Suppressor macrophage treated with lipopolysaccharide for 1 hour (primary cell): ENCODE results near the gene CEP112.

Source experiments
- DNase-seq, 3 donors: peaks; one replicate each; pipeline ENCODE4 v3.0.0-alpha.2; 2020 to 2022

The CEP112 gene

DNA sequence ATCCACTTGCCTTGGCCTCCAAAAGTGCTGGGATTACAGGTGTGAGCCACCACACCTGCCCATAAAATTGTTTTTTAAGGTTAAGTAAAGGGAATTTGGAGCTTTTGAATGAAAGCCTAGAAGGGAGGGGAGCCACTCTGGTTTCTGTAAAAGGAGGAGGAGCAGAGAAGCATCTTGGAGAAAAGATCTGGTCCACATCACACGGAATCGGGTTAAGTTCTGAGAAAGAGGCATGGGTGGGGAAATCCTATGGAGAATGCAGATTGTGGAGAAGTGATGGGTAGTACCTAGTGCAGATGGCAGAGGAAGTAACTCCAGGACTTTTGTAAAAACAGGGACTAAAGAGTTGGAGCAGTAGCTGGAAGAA lies 18.3 kb upstream of the CEP112 start:
- no peak for DNase-seq

- no peak for DNase-seq
Measured at GRCh38 chr17:66207936-66208335, 16.0 kb upstream of the CEP112 start.

GRCh38 chr17:66203274-66204015 lies 11.5 kb upstream of the CEP112 start:
- DNase-seq, result no peak

DNA sequence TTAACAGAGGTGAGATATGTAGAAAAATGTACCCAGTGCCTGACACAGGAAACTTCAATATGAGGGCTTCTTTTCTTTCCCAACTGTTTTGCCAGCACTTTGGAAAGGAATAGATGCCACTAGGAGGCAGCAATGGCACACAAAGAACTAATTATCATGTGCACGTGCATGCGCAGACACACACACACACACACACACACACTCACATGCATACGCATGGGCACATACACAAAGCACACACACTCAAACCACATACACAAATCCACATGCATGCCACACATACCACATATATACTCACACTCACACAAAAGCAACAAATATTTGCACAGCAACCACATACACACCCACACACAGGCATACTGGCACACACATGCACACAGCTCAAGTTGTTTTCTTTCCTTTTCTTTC lies 8.8 kb upstream of the CEP112 start:
- DNase-seq, result peak; percentile 46 to 64 (median 57)

GRCh38 chr17:66198242-66198641 lies 6.3 kb upstream of the CEP112 start:
- DNase-seq, result no peak

DNA sequence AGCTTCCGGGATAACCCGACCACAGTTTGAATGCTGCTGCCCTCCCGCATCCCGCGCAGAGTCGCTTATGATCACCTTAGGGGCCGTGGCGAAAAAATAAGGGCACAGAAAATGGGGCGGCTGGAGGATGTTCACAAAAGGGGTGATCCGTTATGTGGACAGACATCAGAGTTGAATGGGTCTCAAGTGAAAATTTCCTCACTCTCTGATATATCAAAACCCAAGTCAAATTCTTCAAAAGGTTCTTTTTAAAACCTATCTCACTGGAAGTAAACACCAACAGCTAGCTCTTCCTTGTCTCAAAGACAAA lies 400 bp upstream of the CEP112 start:
- DNase-seq, result peak in 1 of 3 donors; percentile 18

GRCh38 chr17:66190738-66191592 lies 968 bp downstream of the CEP112 start:
- no peak for DNase-seq

DNA sequence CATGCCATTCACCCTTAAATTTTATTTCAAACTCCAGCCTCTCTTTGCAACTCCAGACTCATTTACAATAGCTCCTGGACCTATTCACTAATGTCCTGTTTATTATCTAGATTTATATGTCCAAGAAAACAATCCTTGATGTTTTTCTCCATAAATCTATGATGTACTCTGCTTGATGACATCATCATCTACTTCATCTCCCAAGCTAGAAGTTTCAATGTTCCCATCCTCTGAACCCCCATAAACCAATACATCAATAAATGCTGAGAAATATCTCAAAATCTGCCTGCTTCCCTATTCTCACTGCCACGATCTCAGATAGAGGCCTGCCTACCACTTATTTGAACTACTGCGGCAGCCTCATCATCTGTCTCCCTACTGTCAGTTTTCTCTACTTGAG lies 4.2 kb downstream of the CEP112 start:
- no peak for DNase-seq

DNA sequence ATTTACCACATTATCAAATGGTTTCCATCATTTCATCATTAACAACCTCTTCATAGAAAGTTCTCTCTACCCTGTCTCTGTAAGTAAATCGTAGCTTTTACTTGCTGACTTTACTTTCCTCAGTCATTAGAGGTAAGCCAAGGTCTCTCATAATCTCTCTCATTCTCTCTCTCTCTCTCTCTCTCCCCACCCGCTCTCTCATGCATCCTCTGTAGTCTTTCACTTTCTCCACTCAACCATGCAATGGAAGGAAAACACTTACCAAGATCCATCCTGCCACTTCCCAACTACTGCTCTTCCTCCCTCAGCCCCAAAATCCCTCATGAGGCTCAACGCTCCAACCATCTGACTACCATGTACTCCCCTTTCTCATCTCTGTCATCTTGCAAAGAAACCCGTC lies 6.1 kb downstream of the CEP112 start:
- no peak for DNase-seq

- DNase-seq, result no peak
Measured at GRCh38 chr17:66184392-66184791, 7.5 kb downstream of the CEP112 start.

DNA sequence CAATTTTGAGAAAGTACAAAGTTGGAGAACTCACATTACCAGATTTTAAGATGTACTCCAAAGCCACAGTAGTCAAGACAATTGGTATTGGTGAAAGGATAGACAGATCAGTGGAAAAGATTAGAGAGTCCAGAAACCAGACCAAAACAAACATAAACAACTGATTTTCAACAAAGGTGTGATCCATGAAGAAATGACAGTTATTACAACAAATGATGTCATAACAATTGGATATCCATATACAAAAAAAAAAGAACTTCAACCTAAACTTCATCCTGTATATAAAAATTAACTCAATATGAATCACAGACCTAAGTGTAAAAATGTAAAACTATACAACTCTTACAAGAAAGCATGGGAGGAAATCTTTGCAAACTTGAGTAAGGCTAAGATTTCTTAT lies 8.4 kb downstream of the CEP112 start:
- no peak for DNase-seq

DNA sequence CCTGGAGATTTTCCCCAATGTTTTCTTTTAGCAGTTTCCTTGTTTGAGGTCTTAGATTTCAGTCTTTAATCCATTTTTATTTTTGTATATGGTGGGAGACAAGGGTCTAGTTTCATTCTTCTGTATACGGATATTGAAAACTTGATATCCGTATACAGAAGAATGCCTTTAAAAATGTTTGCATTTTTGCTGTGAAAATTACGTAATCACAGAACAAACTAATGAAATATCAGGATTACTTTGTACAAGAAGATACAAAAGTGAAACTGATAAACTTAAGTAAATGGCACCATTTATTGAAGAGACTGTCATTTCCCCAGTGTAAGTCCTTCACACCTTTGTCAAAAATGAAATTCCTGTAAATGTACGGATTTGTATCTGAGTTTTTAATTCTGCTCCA lies 13.3 kb downstream of the CEP112 start:
- no peak for DNase-seq

DNA sequence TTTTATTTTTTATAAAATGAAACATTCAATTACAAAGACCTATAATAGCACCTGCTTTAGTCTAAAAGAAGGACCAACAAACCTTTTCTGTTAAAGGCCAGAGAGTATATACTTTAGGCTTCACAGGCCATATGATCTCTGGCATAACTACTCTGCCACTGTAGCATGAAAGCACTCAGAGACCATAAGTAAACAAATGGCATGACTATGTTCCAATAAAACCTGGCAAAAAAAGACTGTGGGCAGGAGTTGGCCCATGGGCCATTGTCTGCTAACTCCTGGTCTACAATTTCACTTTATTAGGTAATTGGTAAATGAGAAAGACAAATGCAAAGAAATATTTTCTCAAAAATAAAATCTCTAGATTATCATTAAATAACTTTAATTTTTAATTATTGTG lies 14.9 kb downstream of the CEP112 start:
- DNase-seq, result no peak

GRCh38 chr17:66175892-66176291 lies 16.0 kb downstream of the CEP112 start:
- DNase-seq, result no peak

GRCh38 chr17:66172691-66173223 lies 19.2 kb downstream of the CEP112 start:
- no peak for DNase-seq

DNA sequence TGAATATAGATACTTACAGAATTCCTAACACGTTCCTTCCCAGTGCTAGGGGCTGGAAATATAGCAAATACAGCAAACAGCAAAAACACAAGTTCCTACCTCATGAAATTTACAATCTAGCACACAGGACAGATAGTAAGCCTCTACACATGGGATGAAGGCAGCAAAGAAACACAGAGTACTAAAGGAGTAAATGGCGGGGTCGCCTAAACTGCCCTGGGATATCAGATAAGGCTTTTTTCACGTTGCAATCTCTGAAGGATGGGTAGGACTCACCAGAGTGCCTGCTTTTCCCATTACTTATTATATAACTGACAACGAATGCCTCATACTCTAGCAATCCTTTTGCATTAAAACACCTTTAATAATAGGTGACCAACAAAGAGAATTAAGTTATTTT lies 19.8 kb downstream of the CEP112 start:
- DNase-seq, result no peak

DNA sequence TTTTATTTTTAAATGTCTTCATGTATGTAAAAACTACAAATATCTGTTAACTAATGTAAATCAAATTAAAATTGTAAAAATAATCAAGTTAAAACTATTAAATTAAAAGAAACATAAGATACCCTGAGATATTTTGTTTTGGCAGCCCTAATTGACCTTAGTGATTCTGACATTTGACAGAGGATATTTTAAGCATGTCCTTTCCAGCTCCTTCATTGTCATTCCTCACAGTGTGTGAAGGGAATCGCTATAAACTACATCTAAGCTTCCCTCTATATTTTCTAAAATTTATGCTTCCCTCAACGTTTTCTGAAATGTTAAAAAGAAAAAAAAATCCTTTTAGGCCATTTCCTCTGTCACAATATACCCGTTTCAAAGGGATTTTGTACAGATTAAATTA lies 20.2 kb downstream of the CEP112 start:
- no peak for DNase-seq

- no peak for DNase-seq
Measured at GRCh38 chr17:66171172-66171571, 20.8 kb downstream of the CEP112 start.

DNA sequence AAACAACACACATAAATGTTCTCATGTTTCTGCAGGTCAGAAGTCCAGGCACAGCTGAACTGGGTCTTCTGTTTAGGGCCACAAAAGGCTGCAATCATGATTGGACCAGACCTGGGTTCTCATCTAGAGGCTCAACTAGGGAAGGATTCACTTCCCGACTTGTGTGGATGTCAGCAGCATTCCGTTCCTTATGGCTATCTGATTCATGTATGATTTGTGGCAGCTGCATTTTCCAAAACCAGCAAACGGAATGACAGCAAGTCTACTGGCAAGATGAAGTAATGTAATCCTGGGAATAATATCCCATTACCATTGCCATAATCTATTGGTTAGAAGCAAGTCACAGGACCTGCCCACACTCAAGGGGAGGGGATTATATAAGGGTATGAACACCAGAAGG lies 22.1 kb downstream of the CEP112 start:
- DNase-seq, result no peak

- no peak for DNase-seq
Measured at GRCh38 chr17:66167189-66167815, 24.6 kb downstream of the CEP112 start.

DNA sequence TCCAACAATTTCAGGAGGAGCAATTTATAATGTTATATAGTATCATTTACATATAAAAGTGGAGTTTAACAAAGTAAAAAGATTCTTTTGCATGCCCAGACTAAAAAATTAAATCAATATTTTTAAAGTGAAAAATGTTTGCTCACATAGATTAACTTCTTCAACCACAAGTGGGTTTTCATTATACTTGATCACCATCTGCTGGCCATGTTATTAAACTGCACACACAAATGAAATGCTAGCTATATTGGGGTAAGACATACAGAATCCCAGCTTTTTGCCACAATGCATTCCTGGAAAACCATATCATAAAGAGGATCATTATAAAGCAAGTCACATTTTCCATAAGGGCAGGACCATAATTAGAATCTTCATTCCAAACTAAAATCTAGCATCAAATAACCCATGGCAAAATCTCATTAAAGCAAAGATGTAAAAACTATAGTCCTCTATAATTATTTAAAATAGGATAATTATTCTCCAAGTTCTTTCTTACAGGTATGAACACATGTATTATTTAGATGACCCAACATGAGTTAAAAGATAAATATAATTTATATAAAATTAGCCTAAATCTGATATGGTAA lies 26.3 kb downstream of the CEP112 start:
- DNase-seq, result peak; percentile 31 to 62 (median 52)

DNA sequence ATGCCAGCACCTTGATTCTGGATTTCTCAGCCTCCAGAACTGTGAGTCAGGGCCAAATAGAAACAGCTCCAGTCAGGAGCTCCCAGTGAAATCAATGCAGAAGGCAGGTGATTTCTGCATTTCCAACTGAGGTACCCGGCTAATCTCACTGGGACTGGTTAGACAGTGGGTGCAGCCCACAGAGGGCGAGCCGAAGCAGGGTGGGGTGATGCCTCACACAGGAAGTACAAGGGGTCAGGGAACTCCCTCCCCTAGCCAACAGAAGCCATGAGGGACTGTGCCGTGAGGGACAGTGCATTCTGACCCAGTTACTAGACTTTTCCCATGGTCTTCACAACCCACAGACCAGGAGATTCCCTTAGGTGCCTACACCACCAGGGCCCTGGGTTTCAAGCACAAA lies 36.9 kb downstream of the CEP112 start:
- DNase-seq, result peak in 1 of 3 donors; percentile 1

GRCh38 chr17:66152756-66153155 lies 39.2 kb downstream of the CEP112 start:
- no peak for DNase-seq
